ENCODE data around the gene NOTCH1. TPM values are rescaled to one million over a fixed set of nuclear protein-coding genes. Genes with fewer than 3 reads are reported as not detected.

Gene NOTCH1
- total RNA-seq, 2 experiments from 2014 or later, result 45.7 to 47.6 TPM

DNA sequence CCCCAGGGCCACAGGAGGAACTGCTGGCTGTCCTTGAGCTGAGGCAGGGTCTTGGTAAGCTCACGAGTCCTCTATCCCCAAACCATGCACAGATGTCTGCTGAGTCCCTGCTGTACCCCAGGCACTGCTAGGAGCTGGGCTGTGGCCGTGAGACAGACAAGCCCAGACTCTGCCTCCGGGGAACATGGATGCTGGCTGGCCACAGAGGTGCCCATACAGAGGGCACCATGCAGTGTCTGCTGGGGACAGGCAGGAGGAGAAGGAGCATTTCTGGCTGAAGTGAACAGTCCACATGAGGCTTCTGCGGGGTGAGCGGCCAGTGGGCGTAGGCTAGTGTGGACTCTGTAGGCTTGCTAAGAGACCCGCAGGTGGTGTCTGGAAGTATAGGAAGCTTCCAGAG, 58.2 kb downstream of the NOTCH1 start:
- POLR2A ChIA-PET, result no interaction called here
- intact Hi-C loops (cut with micrococcal nuclease), result loop anchor here (10.0 kb wide), 1 partner anchor 47 kb away; no protein-coding TSS in a partner anchor
- DNase-seq (no peak), ATAC-seq (no peak)
- Mint-ChIP-seq H3K9me3 (peaks cover 2% of the 10 kb centered on the region), H3K27me3 (peaks cover 1% of the 10 kb centered on the region), H3K36me3 (ENCODE audit: low read depth) (peaks cover 2% of the 10 kb centered on the region), H3K27ac (no peak overlapping the region), H3K4me1 (ENCODE audit: low read depth) (peaks cover 4% of the 10 kb centered on the region), H3K4me3 (no peak overlapping the region)
- TF ChIP-seq, protein P1, sequence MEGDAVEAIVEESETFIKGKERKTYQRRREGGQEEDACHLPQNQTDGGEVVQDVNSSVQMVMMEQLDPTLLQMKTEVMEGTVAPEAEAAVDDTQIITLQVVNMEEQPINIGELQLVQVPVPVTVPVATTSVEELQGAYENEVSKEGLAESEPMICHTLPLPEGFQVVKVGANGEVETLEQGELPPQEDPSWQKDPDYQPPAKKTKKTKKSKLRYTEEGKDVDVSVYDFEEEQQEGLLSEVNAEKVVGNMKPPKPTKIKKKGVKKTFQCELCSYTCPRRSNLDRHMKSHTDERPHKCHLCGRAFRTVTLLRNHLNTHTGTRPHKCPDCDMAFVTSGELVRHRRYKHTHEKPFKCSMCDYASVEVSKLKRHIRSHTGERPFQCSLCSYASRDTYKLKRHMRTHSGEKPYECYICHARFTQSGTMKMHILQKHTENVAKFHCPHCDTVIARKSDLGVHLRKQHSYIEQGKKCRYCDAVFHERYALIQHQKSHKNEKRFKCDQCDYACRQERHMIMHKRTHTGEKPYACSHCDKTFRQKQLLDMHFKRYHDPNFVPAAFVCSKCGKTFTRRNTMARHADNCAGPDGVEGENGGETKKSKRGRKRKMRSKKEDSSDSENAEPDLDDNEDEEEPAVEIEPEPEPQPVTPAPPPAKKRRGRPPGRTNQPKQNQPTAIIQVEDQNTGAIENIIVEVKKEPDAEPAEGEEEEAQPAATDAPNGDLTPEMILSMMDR (IDR thresholded peaks at IDR 0.05), result no peak
- CTCF ChIA-PET, result interaction anchor here (0.7 to 8.8 kb wide), 21 partner anchors 23 to 208 kb away, joined by 3 to 93 read pairs (median 4); no protein-coding TSS in a partner anchor

DNA sequence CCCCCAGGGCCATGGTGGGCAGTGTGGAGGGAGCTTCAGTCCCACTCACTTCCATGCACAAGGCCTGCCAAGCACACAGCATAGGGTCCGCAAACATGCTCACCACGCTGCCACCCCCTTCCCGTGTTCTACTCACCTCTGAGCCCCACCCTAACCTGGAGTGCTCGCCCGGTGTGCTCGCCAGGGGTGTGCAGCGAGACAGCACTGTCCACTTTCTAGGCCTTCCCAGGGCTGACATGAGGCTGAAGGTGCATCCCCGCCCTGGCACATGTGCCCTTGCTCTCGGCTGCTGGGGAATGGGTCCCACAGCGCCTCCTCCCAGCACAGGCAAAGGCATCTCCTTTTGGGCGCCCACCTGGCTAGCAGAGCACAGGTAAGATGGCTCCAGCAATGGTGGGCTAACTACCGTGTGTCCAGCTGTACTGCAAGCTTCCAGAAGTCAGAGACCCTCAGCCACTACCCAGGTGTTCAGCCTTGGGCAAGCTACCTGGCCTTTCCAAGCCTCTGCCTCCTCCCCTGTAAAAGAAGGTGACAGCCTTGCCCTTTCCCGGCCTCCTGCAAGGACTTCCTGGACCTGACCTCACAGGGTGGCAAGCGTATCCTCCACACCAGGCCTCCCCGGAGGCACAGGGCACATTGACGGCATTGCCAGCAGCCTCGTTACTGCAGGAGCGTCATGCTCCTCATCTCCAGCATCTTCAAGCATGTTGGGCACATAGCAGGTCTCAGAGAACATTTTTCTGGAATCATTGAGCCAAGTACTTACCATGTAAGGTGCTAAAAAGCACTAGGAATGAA, 58.8 kb downstream of the NOTCH1 start:
- peaks cover 1% of the 10 kb centered on the region for H3K27me3 Mint-ChIP-seq

DNA sequence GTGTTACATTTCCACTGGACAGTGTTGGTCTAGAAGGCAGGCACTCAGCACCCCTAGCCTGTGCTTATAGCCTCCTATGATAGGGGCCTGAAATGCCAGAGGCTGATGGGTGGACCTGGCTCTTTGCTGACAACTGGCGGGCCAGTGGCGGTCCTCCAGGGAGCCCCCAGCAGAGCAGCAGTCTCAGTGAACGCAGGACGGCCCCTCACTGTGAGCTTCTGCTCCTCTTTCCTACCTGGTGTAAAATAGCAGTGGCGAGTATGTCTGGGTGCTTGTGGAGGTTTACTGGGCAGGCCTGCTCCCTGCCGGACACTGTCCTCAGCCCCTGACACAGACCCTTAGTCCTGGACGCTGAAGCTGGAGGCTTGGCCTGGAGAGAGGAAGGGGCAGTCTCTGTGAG, 59.7 kb downstream of the NOTCH1 start:
- H3K27me3 Mint-ChIP-seq, result peaks cover 1% of the 10 kb centered on the region
- H3K9me3 Mint-ChIP-seq, result no peaks in the 10 kb centered on the region
- H3K4me1 Mint-ChIP-seq (ENCODE audit: low read depth), result peaks cover 12% of the 10 kb centered on the region
- POLR2A ChIA-PET, result interaction anchor here (0.6 to 1.0 kb wide), 2 partner anchors 53 to 247 kb away, joined by 3 read pairs; no protein-coding TSS in a partner anchor
- intact Hi-C loops (cut with micrococcal nuclease), result loop anchor here (10.0 kb wide), 1 partner anchor 49 kb away; no protein-coding TSS in a partner anchor
- no peak for DNase-seq
- peaks cover 7% of the 10 kb centered on the region for H3K36me3 Mint-ChIP-seq (ENCODE audit: low read depth)
- no peak overlapping the region for H3K4me3 Mint-ChIP-seq
- no peak overlapping the region for H3K27ac Mint-ChIP-seq
- TF ChIP-seq, protein P1 (IDR thresholded peaks at IDR 0.05), result no peak
- ATAC-seq, result no peak
- CTCF ChIA-PET, result interaction anchor here (0.8 to 8.8 kb wide), 11 partner anchors 41 to 179 kb away, joined by 3 to 93 read pairs (median 6); no protein-coding TSS in a partner anchor

More for the DNA sequence above, 58.8 kb downstream of the NOTCH1 start:
- Mint-ChIP-seq H3K4me3 (no peak overlapping the region), H3K4me1 (ENCODE audit: low read depth) (peaks cover 4% of the 10 kb centered on the region), H3K9me3 (no peaks in the 10 kb centered on the region), H3K36me3 (ENCODE audit: low read depth) (peaks cover 2% of the 10 kb centered on the region), H3K27ac (no peak overlapping the region)
- ChIA-PET CTCF (interaction anchor here (0.7 to 8.8 kb wide), 13 partner anchors 22 to 177 kb away, joined by 3 to 93 read pairs (median 4); no protein-coding TSS in a partner anchor), POLR2A (interaction anchor here (1.0 kb wide), 1 partner anchor 52 kb away, joined by 3 read pairs; no protein-coding TSS in a partner anchor)
- intact Hi-C loops (cut with micrococcal nuclease), result loop anchor here (10.0 kb wide), 1 partner anchor 48 kb away; no protein-coding TSS in a partner anchor
- ATAC-seq (no peak), DNase-seq (no peak)
- TF ChIP-seq, protein P1 (IDR thresholded peaks at IDR 0.05), result no peak

DNA sequence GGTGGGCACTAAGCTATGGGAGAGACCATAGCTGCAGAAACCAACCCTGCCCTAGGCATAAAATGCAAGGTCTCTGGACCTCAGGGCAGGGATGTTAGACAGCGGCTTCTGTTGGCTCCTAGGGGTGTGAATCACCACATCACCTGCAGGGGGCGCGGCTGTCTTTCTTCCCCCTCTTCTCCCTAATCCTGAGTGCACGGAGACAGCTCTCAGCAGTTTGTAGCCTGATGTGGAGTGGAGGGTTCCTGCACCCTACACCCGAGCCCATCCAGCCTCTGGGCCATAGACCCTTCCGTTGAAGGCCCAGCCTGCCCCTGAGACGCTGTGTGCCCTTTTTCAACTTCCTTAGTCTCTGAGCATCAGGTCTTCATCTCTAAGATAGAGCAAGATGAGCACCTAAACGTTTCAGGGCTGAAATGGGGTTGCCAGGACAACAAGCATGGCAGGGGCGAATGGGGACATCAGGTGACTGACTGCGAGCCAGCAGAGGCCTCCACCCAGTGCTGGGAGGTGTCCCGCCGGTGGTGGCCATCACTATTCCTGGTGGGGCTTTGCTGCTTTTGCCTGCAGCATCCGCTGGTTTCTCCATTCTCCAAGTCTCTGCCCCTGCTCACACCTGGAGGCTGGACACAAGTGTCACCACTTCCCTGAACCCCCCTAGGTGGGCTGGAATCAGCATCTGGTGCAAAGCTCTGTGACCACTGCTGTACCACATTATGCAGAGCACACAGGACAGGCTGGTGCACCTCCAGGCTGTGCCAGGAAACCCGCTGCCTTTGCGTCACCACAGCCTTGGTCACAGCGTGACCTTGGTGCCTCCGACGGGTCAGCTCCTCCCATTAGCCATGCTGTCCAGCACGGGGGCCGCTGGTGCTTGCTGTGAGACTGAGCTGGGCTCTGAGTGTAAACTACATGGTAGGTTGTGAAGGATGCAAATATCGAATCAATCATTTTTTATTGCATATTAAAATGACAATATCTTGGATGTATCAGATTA, 60.5 kb downstream of the NOTCH1 start:
- peaks cover 8% of the 10 kb centered on the region for H3K36me3 Mint-ChIP-seq (ENCODE audit: low read depth)
- POLR2A ChIA-PET, result interaction anchor here (0.6 to 2.2 kb wide), 4 partner anchors 13 to 248 kb away, joined by 3 to 5 read pairs (median 4); no protein-coding TSS in a partner anchor
- H3K4me1 Mint-ChIP-seq (ENCODE audit: low read depth), result peaks cover 15% of the 10 kb centered on the region
- H3K27me3 Mint-ChIP-seq, result peaks cover 1% of the 10 kb centered on the region
- ATAC-seq (peak; percentile 8), DNase-seq (peak; percentile 92)
- peak overlapping the region; percentile 44 for H3K4me3 Mint-ChIP-seq
- intact Hi-C loops (cut with micrococcal nuclease), result loop anchor here (2.0 to 10.0 kb wide), 2 partner anchors 49 to 145 kb away; no protein-coding TSS in a partner anchor
- TF ChIP-seq, protein P1 (IDR thresholded peaks at IDR 0.05), result peak; percentile 89
- H3K9me3 Mint-ChIP-seq, result no peaks in the 10 kb centered on the region
- CTCF ChIA-PET, result interaction anchor here (0.6 to 8.8 kb wide), 27 partner anchors 12 to 209 kb away, joined by 3 to 93 read pairs (median 3); no protein-coding TSS in a partner anchor
- no peak overlapping the region for H3K27ac Mint-ChIP-seq

Measured in activated CD8-positive, alpha-beta T cell treated with anti-CD3 and anti-CD28 coated beads for 36 hours (primary cell).